Measurements from ENCODE around the gene PLAAT4.
"Not testable (repeated sequence)": the region's sequence is repeated elsewhere in the genome, so short reads cannot be mapped to it uniquely, and the experiment has no call there.

The PLAAT4 gene

GRCh38 chr11:63567044-63567840 is 30.6 kb downstream of the PLAAT4 start:
- H4K20me1 ChIP-seq = no peaks in the 10 kb centered on the region
- no peak overlapping the region for H3K4me3 ChIP-seq
- peak overlapping the region in 4 of 11 experiments; percentile 34 to 62 (median 45); a peak in 7 of 22 replicates for H3K9ac ChIP-seq
- H3K4me1 ChIP-seq = peaks cover 23 to 38% (median 29%) of the 10 kb centered on the region in 10 experiments
- H3K27me3 ChIP-seq = no peaks in the 10 kb centered on the region
- peak in 4 of 11 experiments; percentile 16 to 86 (median 43); a peak in 4 of 22 replicates for TF ChIP-seq Cebpa-rat (IDR thresholded peaks at IDR 0.05)
- H3K36me3 ChIP-seq = no peaks in the 10 kb centered on the region
- H3K27ac ChIP-seq = peak overlapping the region in 10 of 11 experiments; percentile 52 to 78 (median 68); a peak in 19 of 22 replicates
- no peaks in the 10 kb centered on the region for H3K9me3 ChIP-seq (replicated peaks in 1 of 11)
- peak overlapping the region; percentile 15 to 65 (median 59) for H3K4me2 ChIP-seq

- Histone ChIP-seq H4K20me1 (no peaks in the 10 kb centered on the region), H3K27me3 (no peaks in the 10 kb centered on the region), H3K9ac (no peak overlapping the region), H3K27ac (no peak overlapping the region), H3K9me3 (replicated peaks in 1 of 11) (no peaks in the 10 kb centered on the region; a peak in 2 of 22 replicates), H3K4me2 (no peak overlapping the region), H3K4me3 (no peak overlapping the region), H3K4me1 (peaks cover 29 to 49% (median 39%) of the 10 kb centered on the region in 10 experiments), H3K36me3 (no peaks in the 10 kb centered on the region)
- no peak for TF ChIP-seq Cebpa-rat (IDR thresholded peaks at IDR 0.05)
Observed at GRCh38 chr11:63569570-63569969, 33.0 kb downstream of the PLAAT4 start.

DNA sequence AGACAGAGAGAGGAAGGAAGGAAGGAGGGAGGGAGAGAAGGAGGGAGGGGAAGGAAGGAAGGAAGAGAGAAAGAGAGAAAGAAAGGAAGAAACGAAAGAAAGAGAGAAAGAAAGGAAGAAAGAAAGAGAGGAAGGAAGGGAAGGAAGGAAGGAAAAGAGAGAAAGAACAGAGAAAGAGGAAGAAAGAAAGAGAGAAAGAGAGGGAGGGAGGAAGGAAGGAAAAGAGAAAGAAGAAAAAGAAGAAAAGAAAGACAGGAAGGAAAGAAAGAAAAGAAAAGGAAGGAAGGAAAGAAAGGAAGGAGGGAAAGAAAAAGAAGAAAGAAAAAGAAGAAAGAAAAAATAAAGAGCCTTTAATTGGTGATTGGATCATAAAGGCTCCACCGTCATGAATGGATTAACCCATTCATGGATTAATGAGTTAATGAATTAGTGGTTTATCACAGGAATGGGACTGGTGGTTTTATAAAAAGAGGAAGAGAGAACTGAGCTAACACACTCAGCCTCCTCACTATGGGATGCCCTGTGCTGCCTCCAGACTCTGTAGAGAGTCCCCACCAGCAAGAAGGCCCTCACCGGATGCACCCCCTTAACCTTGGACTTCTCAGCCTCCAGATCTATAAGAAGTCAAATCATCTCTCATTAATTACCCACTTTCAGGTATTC is 35.5 kb downstream of the PLAAT4 start:
- peaks cover 23 to 37% (median 30%) of the 10 kb centered on the region in 10 experiments for H3K4me1 ChIP-seq
- TF ChIP-seq Cebpa-rat (IDR thresholded peaks at IDR 0.05) = no peak
- H3K27me3 ChIP-seq = no peaks in the 10 kb centered on the region
- no peaks in the 10 kb centered on the region for H3K36me3 ChIP-seq
- H3K4me3 ChIP-seq = no peak overlapping the region
- H4K20me1 ChIP-seq = no peaks in the 10 kb centered on the region
- H3K9me3 ChIP-seq (replicated peaks in 1 of 11) = peaks cover 0 to 2% (median 0%) of the 10 kb centered on the region in 11 experiments; a peak in 3 of 22 replicates
- H3K4me2 ChIP-seq = no peak overlapping the region
- H3K27ac ChIP-seq = no peak overlapping the region
- H3K9ac ChIP-seq = no peak overlapping the region

DNA sequence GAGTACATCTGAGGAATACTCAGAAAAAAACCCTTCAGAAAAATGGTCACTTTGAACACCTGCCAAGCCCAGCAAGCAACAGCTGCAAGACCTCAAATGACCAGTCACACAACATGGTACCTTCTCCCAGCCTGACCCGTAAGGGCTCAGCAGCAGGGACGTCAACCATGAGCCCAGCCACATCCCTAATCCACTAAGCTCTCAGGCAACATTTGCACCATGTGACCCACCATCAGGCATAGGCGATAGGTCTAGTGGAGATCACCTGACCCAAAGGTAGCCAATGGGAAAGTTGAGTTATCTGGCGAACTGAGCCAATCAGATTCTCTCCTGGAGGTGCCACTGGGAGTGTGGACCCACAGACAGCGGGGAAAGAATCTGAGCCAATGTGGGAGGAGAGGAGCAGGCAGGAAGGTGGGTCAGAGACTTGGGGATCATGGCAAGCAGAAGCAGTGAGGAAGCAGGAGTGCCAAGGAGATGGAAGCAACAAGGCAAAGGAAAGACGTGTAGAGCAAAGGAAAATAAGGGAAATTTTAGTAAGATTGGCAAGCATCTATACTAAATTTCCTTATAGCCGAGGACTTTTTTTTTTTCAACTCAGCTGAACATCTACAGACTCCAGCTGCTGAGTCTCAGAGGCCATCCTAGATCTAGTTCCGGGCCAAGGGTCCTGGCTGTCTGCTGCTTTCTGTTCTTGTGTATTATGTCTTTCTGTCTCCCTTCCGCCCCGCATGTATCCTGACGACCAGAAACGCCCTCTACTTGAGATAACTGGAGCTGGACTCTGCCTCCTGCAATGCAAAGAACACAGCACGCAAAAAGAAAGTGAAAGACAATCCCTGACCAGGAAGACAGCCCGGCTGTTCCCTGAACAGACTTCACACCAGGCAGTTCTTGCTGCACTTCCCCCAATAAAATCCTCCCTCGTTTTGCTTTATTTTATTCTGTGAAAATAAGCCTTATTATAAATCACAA is 37.6 kb downstream of the PLAAT4 start:
- TF ChIP-seq Cebpa-rat (IDR thresholded peaks at IDR 0.05) = no peak
- H3K9ac ChIP-seq = peak overlapping the region; percentile 5 to 63 (median 51); a peak in 17 of 22 replicates
- peaks cover 0 to 13% (median 0%) of the 10 kb centered on the region in 11 experiments; a peak in 5 of 22 replicates for H3K9me3 ChIP-seq (replicated peaks in 1 of 11)
- H3K4me2 ChIP-seq = peak overlapping the region; percentile 56 to 78 (median 72)
- H3K36me3 ChIP-seq = no peaks in the 10 kb centered on the region
- H3K27ac ChIP-seq = peak overlapping the region; percentile 37 to 80 (median 68)
- H3K4me3 ChIP-seq = peak overlapping the region in 8 of 10 experiments; percentile 13 to 39 (median 23); a peak in 11 of 20 replicates
- H4K20me1 ChIP-seq = no peaks in the 10 kb centered on the region
- no peaks in the 10 kb centered on the region for H3K27me3 ChIP-seq
- H3K4me1 ChIP-seq = peaks cover 10 to 24% (median 19%) of the 10 kb centered on the region in 10 experiments

- Histone ChIP-seq H3K27ac (peak overlapping the region; percentile 37 to 80 (median 68)), H3K9ac (peak overlapping the region in 10 of 11 experiments; percentile 10 to 63 (median 52); a peak in 17 of 22 replicates), H3K36me3 (no peaks in the 10 kb centered on the region), H3K4me1 (peaks cover 10 to 24% (median 19%) of the 10 kb centered on the region in 10 experiments), H3K4me3 (peak overlapping the region in 6 of 10 experiments; percentile 14 to 39 (median 27); a peak in 12 of 20 replicates), H3K9me3 (replicated peaks in 1 of 11) (peaks cover 3 to 17% (median 5%) of the 10 kb centered on the region in 11 experiments), H3K4me2 (peak overlapping the region; percentile 56 to 78 (median 72)), H3K27me3 (no peaks in the 10 kb centered on the region), H4K20me1 (no peaks in the 10 kb centered on the region)
- no peak for TF ChIP-seq Cebpa-rat (IDR thresholded peaks at IDR 0.05)
Observed at GRCh38 chr11:63574856-63575602, 38.4 kb downstream of the PLAAT4 start.

DNA sequence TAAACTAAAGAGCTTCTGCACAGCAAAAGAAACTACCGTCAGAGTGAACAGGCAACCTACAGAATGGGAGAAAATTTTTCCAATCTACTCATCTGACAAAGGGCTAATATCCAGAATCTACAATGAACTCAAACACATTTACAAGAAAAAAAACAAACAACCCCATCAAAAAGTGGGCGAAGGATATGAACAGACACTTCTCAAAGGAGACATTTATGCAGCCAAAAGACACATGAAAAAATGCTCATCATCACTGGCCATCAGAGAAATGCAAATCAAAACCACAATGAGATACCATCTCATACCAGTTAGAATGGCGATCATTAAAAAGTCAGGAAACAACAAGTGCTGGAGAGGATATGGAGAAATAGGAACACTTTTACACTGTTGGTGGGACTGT is 42.3 kb downstream of the PLAAT4 start:
- not testable (repeated sequence) for H3K4me3 ChIP-seq, H3K27ac ChIP-seq, H4K20me1 ChIP-seq, H3K4me2 ChIP-seq, H3K27me3 ChIP-seq, H3K36me3 ChIP-seq, H3K9ac ChIP-seq
- H3K9me3 ChIP-seq (replicated peaks in 1 of 11) = peaks cover 27 to 50% (median 38%) of the 10 kb centered on the region in 11 experiments
- H3K4me1 ChIP-seq = peaks cover 10 to 14% (median 13%) of the 10 kb centered on the region in 10 experiments

GRCh38 chr11:63581224-63581623 is 44.6 kb downstream of the PLAAT4 start:
- H3K27me3 ChIP-seq, H3K4me1 ChIP-seq, H3K4me2 ChIP-seq, H3K4me3 ChIP-seq, H4K20me1 ChIP-seq, H3K9ac ChIP-seq, H3K36me3 ChIP-seq, H3K27ac ChIP-seq: not testable (repeated sequence)
- peaks cover 27 to 50% (median 38%) of the 10 kb centered on the region in 11 experiments for H3K9me3 ChIP-seq (replicated peaks in 1 of 11)

DNA sequence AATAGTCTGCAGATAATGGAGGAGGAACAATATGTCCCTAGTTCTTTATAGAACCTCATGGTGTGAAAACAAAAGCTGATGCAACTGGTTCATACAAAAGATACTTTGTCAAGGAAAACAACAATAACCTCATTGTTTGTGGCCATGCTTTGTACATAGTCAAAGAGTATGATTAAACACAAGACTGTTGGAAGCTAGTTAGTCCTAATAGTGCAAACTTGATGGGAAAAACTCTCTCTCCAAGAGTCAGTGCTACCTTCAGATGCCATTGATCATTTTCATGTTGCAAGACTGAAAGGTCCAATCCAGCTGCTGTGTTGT is 46.7 kb downstream of the PLAAT4 start:
- no peak overlapping the region for H3K9ac ChIP-seq
- no peak for TF ChIP-seq Cebpa-rat (IDR thresholded peaks at IDR 0.05)
- H4K20me1 ChIP-seq = no peaks in the 10 kb centered on the region
- peaks cover 27 to 41% (median 35%) of the 10 kb centered on the region in 11 experiments for H3K9me3 ChIP-seq (replicated peaks in 1 of 11)
- no peaks in the 10 kb centered on the region; a peak in 1 of 22 replicates for H3K36me3 ChIP-seq
- no peak overlapping the region for H3K4me2 ChIP-seq
- H3K27me3 ChIP-seq = no peaks in the 10 kb centered on the region
- no peak overlapping the region for H3K4me3 ChIP-seq
- H3K4me1 ChIP-seq = peaks cover 0 to 10% (median 3%) of the 10 kb centered on the region in 10 experiments; a peak in 5 of 20 replicates
- no peak overlapping the region for H3K27ac ChIP-seq
